GM10266 (cell line): ENCODE measurements around the gene BCL3.

Experiments
- DNase-seq: peaks from one replicate; pipeline ENCODE4 v3.0.0; 2012; ENCODE audit errors: extremely low spot score
- TF ChIP-seq, protein P1 (sequence below): IDR thresholded peaks from 2 replicates; pipeline ENCODE4 v1.5.1; 2012; ENCODE audit warnings: mild to moderate bottlenecking, low read depth; ENCODE audit not compliant: control insufficient read depth, insufficient read depth; ENCODE audit errors: missing control alignments

Gene BCL3

GRCh38 chr19:44729516-44730033, 18.9 kb upstream of the BCL3 start:
- TF ChIP-seq, protein P1, sequence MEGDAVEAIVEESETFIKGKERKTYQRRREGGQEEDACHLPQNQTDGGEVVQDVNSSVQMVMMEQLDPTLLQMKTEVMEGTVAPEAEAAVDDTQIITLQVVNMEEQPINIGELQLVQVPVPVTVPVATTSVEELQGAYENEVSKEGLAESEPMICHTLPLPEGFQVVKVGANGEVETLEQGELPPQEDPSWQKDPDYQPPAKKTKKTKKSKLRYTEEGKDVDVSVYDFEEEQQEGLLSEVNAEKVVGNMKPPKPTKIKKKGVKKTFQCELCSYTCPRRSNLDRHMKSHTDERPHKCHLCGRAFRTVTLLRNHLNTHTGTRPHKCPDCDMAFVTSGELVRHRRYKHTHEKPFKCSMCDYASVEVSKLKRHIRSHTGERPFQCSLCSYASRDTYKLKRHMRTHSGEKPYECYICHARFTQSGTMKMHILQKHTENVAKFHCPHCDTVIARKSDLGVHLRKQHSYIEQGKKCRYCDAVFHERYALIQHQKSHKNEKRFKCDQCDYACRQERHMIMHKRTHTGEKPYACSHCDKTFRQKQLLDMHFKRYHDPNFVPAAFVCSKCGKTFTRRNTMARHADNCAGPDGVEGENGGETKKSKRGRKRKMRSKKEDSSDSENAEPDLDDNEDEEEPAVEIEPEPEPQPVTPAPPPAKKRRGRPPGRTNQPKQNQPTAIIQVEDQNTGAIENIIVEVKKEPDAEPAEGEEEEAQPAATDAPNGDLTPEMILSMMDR = no peak

GRCh38 chr19:44731081-44731480, 17.4 kb upstream of the BCL3 start:
- no peak for DNase-seq
- TF ChIP-seq, protein P1 = no peak

More at GRCh38 chr19:44729516-44730033, 18.9 kb upstream of the BCL3 start:
- DNase-seq = no peak

DNA sequence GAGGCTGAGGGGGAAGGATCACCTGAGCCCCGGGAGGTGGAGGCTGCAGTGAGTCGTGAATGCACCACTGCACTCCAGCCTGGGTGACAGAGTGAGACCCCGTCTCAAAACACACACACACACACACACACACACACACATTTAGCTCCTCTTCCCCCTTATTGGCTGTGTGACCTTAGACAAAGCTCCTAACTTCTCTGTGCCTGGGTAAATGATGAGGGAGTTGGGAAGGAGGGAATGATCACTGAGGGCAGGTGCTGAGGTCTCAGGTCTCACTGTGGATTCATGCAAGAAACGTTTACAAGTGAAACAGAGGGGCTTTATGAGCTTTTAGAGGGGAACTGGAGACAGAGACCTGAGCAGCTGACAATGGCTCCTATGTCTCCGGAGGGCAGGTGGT, 16.9 kb upstream of the BCL3 start:
- TF ChIP-seq, protein P1 = no peak
- no peak for DNase-seq

- TF ChIP-seq, protein P1 = no peak
- no peak for DNase-seq
Measured at GRCh38 chr19:44732235-44733014, 16.1 kb upstream of the BCL3 start.

DNA sequence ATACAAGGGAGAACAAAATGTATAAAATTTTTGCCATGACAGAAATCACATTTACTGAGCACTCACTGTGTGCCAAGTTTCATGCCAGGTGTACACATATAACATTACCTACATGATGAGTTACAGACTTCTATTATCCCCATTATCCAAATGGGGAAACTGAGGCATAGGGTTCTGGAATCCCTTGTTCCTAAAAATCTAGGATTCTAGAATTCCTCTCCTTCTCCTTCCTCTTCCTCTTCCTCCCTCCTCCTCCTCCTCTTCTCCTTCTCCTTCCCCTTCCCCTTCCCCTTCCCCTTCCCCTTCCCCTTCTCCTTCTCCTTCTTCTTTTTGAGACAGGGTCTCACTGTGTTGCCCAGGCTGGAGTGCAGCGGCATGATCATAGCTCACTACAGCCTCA, 14.2 kb upstream of the BCL3 start:
- TF ChIP-seq, protein P1 = no peak
- DNase-seq = no peak

DNA sequence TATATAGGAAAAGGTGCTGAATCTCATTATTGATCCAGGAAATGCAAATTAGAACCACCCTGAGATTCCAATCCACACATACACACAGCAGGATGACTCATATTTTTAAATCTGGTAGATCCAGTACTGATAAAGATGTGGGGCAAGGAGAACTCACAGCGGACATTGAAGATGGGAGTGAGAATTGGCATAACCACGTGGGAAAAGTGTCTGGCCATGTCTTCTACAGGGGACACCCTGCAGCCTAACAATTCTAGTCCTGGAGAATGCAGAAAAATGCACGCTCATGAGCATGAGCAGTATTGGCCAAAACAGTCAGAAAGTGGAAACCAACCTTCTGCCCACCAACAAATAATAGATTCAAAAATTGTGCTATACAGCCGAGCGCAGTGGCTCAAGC, 13.5 kb upstream of the BCL3 start:
- DNase-seq = no peak
- TF ChIP-seq, protein P1 = no peak
